GM18511 (cell line): ENCODE measurements around the gene GMPR.

Experiments
- ATAC-seq: cut with Tn5 transposase; IDR thresholded peaks from one replicate; pipeline ENCODE4 v1.9.1; 2021; ENCODE audit warnings: mild to moderate bottlenecking, moderate library complexity; ENCODE audit not compliant: unreplicated experiment

Gene GMPR

DNA sequence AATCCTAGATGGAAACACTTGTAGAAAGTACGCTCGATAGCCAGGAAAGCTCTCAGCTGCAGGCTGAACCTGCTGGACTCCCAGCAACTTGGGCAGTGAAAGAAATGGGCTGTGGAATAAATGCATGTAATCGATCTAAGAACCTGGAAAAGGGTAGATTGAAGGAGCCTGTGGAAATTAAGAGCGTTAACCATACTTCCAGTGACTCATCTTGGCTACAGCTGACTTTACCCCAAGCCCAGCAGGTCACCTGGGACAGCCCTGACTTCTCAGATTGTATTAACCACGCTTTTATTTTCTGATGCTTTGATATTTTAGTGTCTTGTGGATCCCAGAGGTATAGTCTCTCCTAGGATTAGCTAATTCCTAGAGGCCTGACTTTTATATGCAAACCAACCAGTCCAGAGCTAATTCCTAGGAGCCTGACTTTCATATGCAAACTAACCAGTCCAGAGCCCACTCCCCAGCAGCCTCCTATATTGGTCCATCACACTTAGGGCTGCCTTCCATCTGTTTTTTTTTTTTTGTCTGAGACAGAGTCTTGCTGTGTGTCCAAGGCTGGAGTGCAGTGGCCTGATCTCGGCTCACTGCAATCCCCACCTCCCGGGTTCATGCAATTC lies 86.3 kb downstream of the GMPR start:
- no peak for ATAC-seq

GRCh38 chr6:16326531-16326930 lies 88.1 kb downstream of the GMPR start:
- no peak for ATAC-seq

GRCh38 chr6:16326971-16327776 lies 88.8 kb downstream of the GMPR start:
- ATAC-seq = no peak

DNA sequence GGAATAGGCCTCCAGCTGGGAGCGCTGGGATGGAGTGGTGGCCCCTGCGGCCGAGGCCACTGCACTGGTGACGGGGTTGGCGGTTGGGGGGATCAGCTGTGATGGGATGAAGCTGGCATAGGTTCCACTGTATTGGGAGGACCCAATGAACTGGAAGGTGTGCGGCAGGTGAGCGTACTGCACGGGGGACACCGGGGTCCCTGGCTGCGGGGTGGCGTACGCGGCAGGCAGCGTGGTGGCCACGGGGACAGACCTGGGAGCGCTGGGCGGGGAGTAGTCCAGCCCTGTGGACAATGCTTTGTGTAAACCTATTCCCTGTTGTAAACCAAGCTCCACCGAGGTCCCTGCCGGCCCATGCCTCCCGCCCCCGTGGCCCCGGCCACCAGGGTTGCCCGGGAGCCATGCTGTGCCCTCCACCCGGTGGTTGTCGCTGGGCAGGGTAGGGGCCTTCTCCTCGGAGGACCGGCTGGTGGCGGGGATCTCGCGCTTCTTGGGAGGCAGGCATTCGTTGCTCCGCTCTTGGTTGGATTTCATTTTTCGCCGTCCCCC lies 89.5 kb downstream of the GMPR start:
- ATAC-seq = no peak

DNA sequence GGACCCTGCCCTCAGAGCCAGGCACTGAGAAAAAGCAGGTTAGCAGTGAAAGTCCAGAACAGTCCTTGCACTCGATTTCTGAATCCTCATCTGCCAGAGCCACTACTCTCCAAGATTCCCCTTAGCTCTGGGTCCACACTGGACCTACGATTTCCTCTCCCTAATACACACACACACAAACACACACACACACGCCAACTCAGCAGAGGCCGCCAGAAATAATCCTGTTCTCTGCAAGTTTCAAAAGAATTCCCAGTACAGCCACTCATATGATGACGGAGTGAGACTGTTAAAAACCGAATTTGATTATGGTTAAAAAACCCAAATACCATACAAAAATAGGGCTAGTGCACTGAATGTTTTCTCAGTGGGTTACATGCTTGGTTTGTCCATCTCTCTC lies 90.8 kb downstream of the GMPR start:
- no peak for ATAC-seq

- peak; percentile 54 for ATAC-seq
These were observed 93.2 kb downstream of the GMPR start for GRCh38 chr6:16331384-16332174.

GRCh38 chr6:16332175-16332542 lies 93.8 kb downstream of the GMPR start:
- peak; percentile 92 for ATAC-seq

GRCh38 chr6:16333580-16333979 lies 95.2 kb downstream of the GMPR start:
- ATAC-seq = no peak

- no peak for ATAC-seq
These were observed 96.3 kb downstream of the GMPR start for GRCh38 chr6:16334671-16335070.

- no peak for ATAC-seq
These were observed 96.8 kb downstream of the GMPR start for GRCh38 chr6:16335176-16335575.

- no peak for ATAC-seq
These were observed 97.8 kb downstream of the GMPR start for GRCh38 chr6:16336056-16336818.

GRCh38 chr6:16336911-16337294 lies 98.5 kb downstream of the GMPR start:
- no peak for ATAC-seq

- no peak for ATAC-seq
These were observed 99.0 kb downstream of the GMPR start for GRCh38 chr6:16337295-16337975.

DNA sequence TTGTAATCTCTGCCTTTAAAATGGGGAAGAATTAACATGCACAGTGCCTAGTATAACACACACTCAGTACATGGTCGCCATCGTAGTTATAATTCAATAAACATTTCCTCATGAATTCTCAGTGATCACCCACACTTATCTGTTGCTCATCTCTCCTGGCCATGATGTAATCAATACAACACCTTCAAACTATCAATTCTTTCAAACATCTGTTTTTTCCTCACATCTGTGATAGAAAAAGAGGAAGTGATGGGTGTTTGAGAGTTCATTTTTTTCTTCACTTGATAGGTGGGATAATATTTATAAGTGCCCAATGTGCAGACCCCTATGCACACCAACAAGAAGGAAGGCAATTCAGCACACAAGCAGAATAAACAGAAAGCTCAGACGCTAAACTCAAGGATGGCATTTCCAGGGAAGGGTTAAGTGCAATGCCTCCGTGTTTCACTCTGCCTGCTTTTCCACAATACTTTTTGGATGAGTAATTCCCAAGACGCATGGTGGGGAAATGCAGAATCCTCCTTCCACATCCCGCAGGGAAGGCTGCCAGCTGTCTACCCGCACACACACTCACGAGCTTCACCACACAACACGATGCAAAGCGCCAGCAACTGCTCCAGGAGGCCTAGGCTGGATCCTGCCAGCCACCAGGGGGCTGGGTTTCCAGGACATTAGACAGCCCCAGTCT lies 100.3 kb downstream of the GMPR start:
- no peak for ATAC-seq

GRCh38 chr6:16339265-16339587 lies 100.8 kb downstream of the GMPR start:
- no peak for ATAC-seq

DNA sequence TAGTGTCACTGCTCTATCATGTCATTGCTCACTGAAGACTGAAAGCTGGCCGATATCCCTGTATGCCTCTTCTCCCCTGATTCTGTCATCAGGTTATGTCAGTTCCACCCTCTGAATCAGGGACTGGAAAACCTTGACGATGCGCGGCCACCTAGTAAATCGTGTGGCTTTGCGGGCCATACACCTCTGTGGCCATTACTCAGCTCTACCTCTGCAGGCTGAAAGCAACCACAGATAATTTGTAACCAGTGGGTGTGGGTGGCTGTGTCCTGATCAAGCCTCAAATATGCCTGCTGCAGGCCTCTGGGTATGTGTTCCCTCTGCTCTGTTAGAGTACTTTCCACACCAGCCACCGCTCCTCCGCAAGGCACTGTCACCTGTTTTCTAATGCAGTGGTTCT lies 105.2 kb downstream of the GMPR start:
- no peak for ATAC-seq

- no peak for ATAC-seq
These were observed 106.4 kb downstream of the GMPR start for GRCh38 chr6:16344756-16345155.
